H9 (cell line): Measurements from ENCODE around the gene ATG7. TPM values are rescaled to one million over a fixed set of nuclear protein-coding genes. Genes with fewer than 3 reads are reported as not detected.

Experiments used
- DNase-seq: peaks from one replicate; pipeline ENCODE4 v3.0.0-alpha.2; 2017
- H2AFZ ChIP-seq: one replicate; pipeline ENCODE4 v1.6.1; 2013; ENCODE audit warnings: mild to moderate bottlenecking, low read length, control low read depth, moderate library complexity
- H2AK5ac ChIP-seq: 2 replicates; pipeline ENCODE4 v1.6.1; 2013; ENCODE audit warnings: low read length, control low read depth, mixed read lengths; ENCODE audit not compliant: insufficient read length
- H2BK120ac ChIP-seq: one replicate; pipeline ENCODE4 v1.6.1; 2013; ENCODE audit warnings: low read depth, mild to moderate bottlenecking, low read length, control low read depth, inconsistent platforms; ENCODE audit not compliant: poor library complexity, severe bottlenecking
- H2BK12ac ChIP-seq: 2 replicates; pipeline ENCODE4 v1.6.1; 2013; ENCODE audit warnings: low read length, control low read depth, mixed read lengths, low read depth; ENCODE audit not compliant: insufficient read length
- H2BK15ac ChIP-seq: 2 replicates; pipeline ENCODE4 v1.6.1; 2013; ENCODE audit warnings: low read depth, low read length, control low read depth
- H2BK20ac ChIP-seq: one replicate; pipeline ENCODE4 v1.6.1; 2013; ENCODE audit warnings: low read depth, mild to moderate bottlenecking, low read length, control low read depth, inconsistent platforms; ENCODE audit not compliant: poor library complexity, severe bottlenecking
- H2BK5ac ChIP-seq: 2 replicates; pipeline ENCODE4 v1.6.1; 2013; ENCODE audit warnings: low read length, control low read depth, mixed read lengths; ENCODE audit not compliant: insufficient read length
- H3K14ac ChIP-seq: 2 replicates; pipeline ENCODE4 v1.6.1; 2013; ENCODE audit warnings: low read length, control low read depth; ENCODE audit not compliant: insufficient read depth
- H3K18ac ChIP-seq: 2 replicates; pipeline ENCODE4 v1.6.1; 2013; ENCODE audit warnings: low read depth, mild to moderate bottlenecking, mixed read lengths, low read length, control low read depth; ENCODE audit not compliant: insufficient read length
- H3K23ac ChIP-seq: 2 replicates; pipeline ENCODE4 v1.6.1; 2013; ENCODE audit warnings: low read length, control low read depth, mixed read lengths, low read depth; ENCODE audit not compliant: insufficient read length
- H3K23me2 ChIP-seq: 2 replicates; pipeline ENCODE4 v1.6.1; 2013; ENCODE audit warnings: low read depth, mild to moderate bottlenecking, mixed read lengths, low read length, control low read depth; ENCODE audit not compliant: insufficient read length, poor library complexity, severe bottlenecking
- H3K27ac ChIP-seq: 2 replicates; pipeline ENCODE4 v1.5.1; 2013; ENCODE audit warnings: low read length, control low read depth, mixed read lengths, low read depth; ENCODE audit not compliant: insufficient read length
- H3K27me3 ChIP-seq: 2 replicates; pipeline ENCODE4 v1.6.1; 2013; ENCODE audit warnings: low read length, control low read depth, inconsistent platforms; ENCODE audit not compliant: insufficient read depth
- H3K4ac ChIP-seq: 2 replicates; pipeline ENCODE4 v1.6.1; 2013; ENCODE audit warnings: low read depth, mild to moderate bottlenecking, control low read depth, inconsistent platforms, low read length, moderate library complexity
- H3K4me1 ChIP-seq: 2 replicates; pipeline ENCODE4 v1.6.1; 2013; ENCODE audit warnings: low read length, control low read depth, inconsistent platforms; ENCODE audit not compliant: insufficient read depth
- H3K4me2 ChIP-seq: 2 replicates; pipeline ENCODE4 v1.6.1; 2013; ENCODE audit warnings: low read length, control low read depth, mixed read lengths; ENCODE audit not compliant: insufficient read length, insufficient read depth
- H3K56ac ChIP-seq: 2 replicates; pipeline ENCODE4 v1.6.1; 2013; ENCODE audit warnings: low read depth, mild to moderate bottlenecking, mixed read lengths, low read length, control low read depth; ENCODE audit not compliant: insufficient read length
- H3K79me1 ChIP-seq: 2 replicates; pipeline ENCODE4 v1.6.1; 2013; ENCODE audit warnings: low read depth, mild to moderate bottlenecking, moderate library complexity, low read length, control low read depth, inconsistent platforms; ENCODE audit not compliant: insufficient read depth, poor library complexity, severe bottlenecking
- H3K79me2 ChIP-seq: 2 replicates; pipeline ENCODE4 v1.6.1; 2013; ENCODE audit warnings: low read length, control low read depth, inconsistent platforms; ENCODE audit not compliant: insufficient read depth
- H3K9ac ChIP-seq: 2 replicates; pipeline ENCODE4 v1.6.1; 2013; ENCODE audit warnings: low read length, control low read depth, mixed read lengths; ENCODE audit not compliant: insufficient read length; ENCODE audit errors: extremely low read depth
- H3K9me3 ChIP-seq: one replicate; pipeline ENCODE4 v1.6.1; 2013; ENCODE audit warnings: low read depth, low read length, inconsistent platforms; ENCODE audit not compliant: control insufficient read depth
- H3T11ph ChIP-seq: one replicate; pipeline ENCODE4 v1.6.1; 2013; ENCODE audit warnings: mild to moderate bottlenecking, low read length, control low read depth, inconsistent platforms
- H4K20me1 ChIP-seq: one replicate; pipeline ENCODE4 v1.6.1; 2013; ENCODE audit not compliant: control insufficient read depth, insufficient read length, insufficient read depth
- H4K5ac ChIP-seq: 2 replicates; pipeline ENCODE4 v1.6.1; 2013; ENCODE audit warnings: low read depth, mild to moderate bottlenecking, mixed read lengths, low read length, control low read depth; ENCODE audit not compliant: insufficient read length
- H4K8ac ChIP-seq: replicated peaks from 2 replicates; pipeline ENCODE4 v1.6.1; 2013; ENCODE audit warnings: low read length, control low read depth, mixed read lengths, low read depth; ENCODE audit not compliant: insufficient read length
- H4K91ac ChIP-seq: 2 replicates; pipeline ENCODE4 v1.6.1; 2013; ENCODE audit warnings: low read depth, mild to moderate bottlenecking, moderate library complexity, mixed read lengths, low read length, control low read depth; ENCODE audit not compliant: insufficient read length
- H3K27ac Mint-ChIP-seq, 3 experiments: 2 replicates in 2 of 3; 3 replicates in 1 of 3; pipeline ENCODE4 v1.8.0; 2020 to 2021; ENCODE audit warnings: mixed read lengths in 3 of 3, mild to moderate bottlenecking in 1 of 3, moderate library complexity in 1 of 3
- H3K27me3 Mint-ChIP-seq: 2 replicates; pipeline ENCODE4 v1.8.0; 2021; ENCODE audit warnings: low read depth, mild to moderate bottlenecking, moderate library complexity, mixed read lengths
- H3K36me3 Mint-ChIP-seq, 3 experiments: 2 replicates in 2 of 3; 3 replicates in 1 of 3; pipeline ENCODE4 v1.8.0; 2020 to 2021; ENCODE audit warnings: low read depth in 3 of 3, mixed read lengths in 3 of 3; ENCODE audit not compliant: insufficient read depth in 1 of 3
- H3K4me1 Mint-ChIP-seq, 2 experiments: 2 replicates each; pipeline ENCODE4 v1.8.0; 2020; ENCODE audit warnings: mixed read lengths in 2 of 2
- H3K4me3 Mint-ChIP-seq, 2 experiments: 2 replicates in 1 of 2; 3 replicates in 1 of 2; pipeline ENCODE4 v1.8.0; 2020 to 2021; ENCODE audit warnings: mild to moderate bottlenecking in 2 of 2, mixed read lengths in 2 of 2, moderate library complexity in 1 of 2
- H3K9me3 Mint-ChIP-seq, 2 experiments: 2 replicates in 1 of 2; 3 replicates in 1 of 2; pipeline ENCODE4 v1.8.0; 2020; ENCODE audit warnings: mild to moderate bottlenecking in 2 of 2, mixed read lengths in 2 of 2, moderate library complexity in 1 of 2
- CTCF ChIP-seq: fragments of 200-600 bp; sonication (generic); conservative IDR thresholded peaks from 3 replicates; pipeline ENCODE4 v1.8.0; 2021; ENCODE audit warnings: antibody characterized with exemption, mild to moderate bottlenecking
- WGBS: extraction: QIAGEN DNeasy Blood & Tissue Kit; methylation state at CpG from one replicate; pipeline ENCODE4 v1.1.7; 2013; ENCODE audit warnings: missing lambda C conversion rate, low lambda C conversion rate, mixed read lengths; ENCODE audit not compliant: insufficient read length; ENCODE audit errors: extremely low coverage; 5-methylcytosine and 5-hydroxymethylcytosine counted together
- total RNA-seq: library from RNA; stranded (reverse); gene quantifications from 2 replicates; pipeline ENCODE4 v1.2.1, GENCODE V29; 2021

The ATG7 gene
- total RNA-seq, 1 experiment from 2014 or later: 17.9 TPM

GRCh38 chr3:11422291-11422690 lies 150.1 kb downstream of the ATG7 start:
- H3K27me3 Mint-ChIP-seq: no peaks in the 10 kb centered on the region

More at GRCh38 chr3:11422291-11422690, 150.1 kb downstream of the ATG7 start:
- TF ChIP-seq CTCF: no peak
- Histone ChIP-seq H3K56ac (no peak overlapping the region), H3K23ac (no peak overlapping the region), H2BK5ac (no peak overlapping the region), H3K27me3 (no peaks in the 10 kb centered on the region), H2BK15ac (no peak overlapping the region), H3K4ac (no peak overlapping the region), H3K4me2 (no peak overlapping the region), H2BK12ac (no peak overlapping the region), H3K18ac (no peak overlapping the region), H4K20me1 (no peaks in the 10 kb centered on the region), H3K4me1 (no peaks in the 10 kb centered on the region), H3K14ac (no peak overlapping the region), H2BK20ac (no peak overlapping the region), H4K91ac (no peak overlapping the region), H3K9ac (no peak overlapping the region), H2AFZ (no peak overlapping the region), H3K79me2 (no peaks in the 10 kb centered on the region), H3K23me2 (no peaks in the 10 kb centered on the region), H2AK5ac (no peak overlapping the region), H4K5ac (no peak overlapping the region), H2BK120ac (no peak overlapping the region), H3K79me1 (no peaks in the 10 kb centered on the region), H3K27ac (no peak overlapping the region), H4K8ac (no peak overlapping the region), H3T11ph (no peak overlapping the region), H3K9me3 (no peaks in the 10 kb centered on the region)
- WGBS: no CpG with 5 or more reads among the region's 1 CpG
- Mint-ChIP-seq H3K4me1 (peaks cover 4 to 8% of the 10 kb centered on the region in 2 experiments), H3K9me3 (no peaks in the 10 kb centered on the region), H3K27ac (no peak overlapping the region; a peak in 1 of 7 replicates), H3K4me3 (no peak overlapping the region), H3K36me3 (peaks cover 0 to 7% (median 1%) of the 10 kb centered on the region in 3 experiments; a peak in 1 of 7 replicates)
- no peak for DNase-seq
